ENCODE data around the gene ATF7IP2.
A peak's percentile ranks its signal among the peaks of the same experiment; 100 is the strongest.
"Not testable (repeated sequence)": the region's sequence is repeated elsewhere in the genome, so short reads cannot be mapped to it uniquely, and the experiment has no call there.

ATF7IP2 gene

DNA sequence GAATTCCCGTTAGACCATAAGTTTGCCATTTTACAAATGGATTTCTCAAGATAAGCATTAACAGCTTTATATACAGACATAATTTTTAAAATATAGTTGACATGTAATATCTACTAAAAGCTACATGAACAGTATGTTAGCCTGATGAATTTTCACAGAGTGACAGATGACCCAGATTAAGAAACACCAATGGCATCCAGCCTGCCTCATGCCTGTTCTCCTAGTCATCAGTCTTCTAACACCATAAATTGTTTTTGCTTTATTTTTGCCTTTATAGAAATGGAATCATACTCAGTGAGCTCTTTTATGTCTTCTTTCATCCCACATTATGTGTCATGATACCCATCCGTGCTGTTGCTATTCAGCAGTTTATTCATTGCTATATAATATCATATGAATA is 80.0 kb downstream of the ATF7IP2 start:
- DNase-seq, result no peak

- no peak for DNase-seq
Measured at GRCh38 chr16:10466313-10466712, 80.5 kb downstream of the ATF7IP2 start.

- no peak for DNase-seq
Measured at GRCh38 chr16:10466861-10467260, 81.0 kb downstream of the ATF7IP2 start.

GRCh38 chr16:10476636-10477035 is 90.8 kb downstream of the ATF7IP2 start:
- DNase-seq, result not testable (repeated sequence)

GRCh38 chr16:10480151-10480550 is 94.3 kb downstream of the ATF7IP2 start:
- DNase-seq, result no peak

DNA sequence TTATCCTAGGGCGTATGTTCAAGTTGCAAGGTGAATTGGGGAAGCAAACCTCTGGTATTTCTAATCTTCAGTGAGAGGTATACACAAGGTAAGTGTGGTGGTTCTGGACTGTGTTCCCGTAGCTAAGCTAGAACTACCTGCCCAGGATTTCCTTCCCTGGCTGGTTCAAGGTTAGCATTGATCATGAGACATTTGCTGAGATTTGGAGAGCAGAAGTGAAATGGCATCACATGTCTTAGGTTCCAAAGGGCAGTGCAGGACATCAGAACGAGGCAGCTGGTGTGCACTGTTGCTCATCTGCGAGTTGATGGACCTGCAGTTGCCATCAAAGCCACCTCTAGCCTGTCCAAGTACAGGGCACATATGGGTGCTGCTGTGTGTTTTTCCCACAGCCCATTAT is 99.3 kb downstream of the ATF7IP2 start:
- no peak for DNase-seq

GRCh38 chr16:10485698-10486382 is 100.0 kb downstream of the ATF7IP2 start:
- peak; percentile 32 for DNase-seq

DNA sequence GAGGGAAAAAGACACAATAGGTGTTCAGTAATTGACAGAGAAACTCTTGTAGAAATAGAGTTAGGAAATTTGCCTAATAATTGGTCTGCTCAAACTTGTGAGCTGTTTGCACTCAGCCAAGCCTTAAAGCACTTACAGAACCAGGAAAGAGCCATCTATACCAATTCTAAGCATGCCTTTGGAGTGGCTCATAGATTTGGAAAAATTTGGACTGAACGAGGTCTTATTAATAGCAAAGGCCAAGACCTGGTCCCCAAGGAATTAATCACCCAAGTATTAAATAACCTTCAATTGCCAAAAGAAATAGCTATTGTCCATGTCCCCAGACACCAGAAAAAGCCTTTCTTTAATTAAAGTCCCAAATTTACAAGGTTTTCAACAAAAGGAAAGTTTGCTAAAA is 104.3 kb downstream of the ATF7IP2 start:
- DNase-seq, result no peak

DNA sequence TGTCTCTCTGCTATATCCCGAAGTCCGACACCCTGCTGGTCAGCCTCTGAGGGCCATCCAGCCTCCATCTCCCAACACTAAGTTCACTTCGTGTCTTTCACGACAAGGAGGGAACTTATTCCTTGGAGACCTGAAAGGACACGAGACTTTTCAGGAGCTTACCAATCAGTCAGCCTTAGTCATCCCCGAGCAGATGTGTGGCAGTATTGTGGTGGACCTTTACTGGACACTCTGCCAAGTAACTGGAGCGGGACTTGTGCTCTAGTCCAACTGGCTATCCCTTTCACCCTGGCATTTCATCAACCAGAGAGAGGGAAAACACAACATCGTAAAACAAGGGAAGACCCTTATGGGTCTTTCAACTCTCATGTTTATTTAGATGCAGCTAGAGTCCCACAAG is 107.4 kb downstream of the ATF7IP2 start:
- DNase-seq, result no peak

- DNase-seq, result no peak
Measured at GRCh38 chr16:10494343-10495030, 108.6 kb downstream of the ATF7IP2 start.

- no peak for DNase-seq
Measured at GRCh38 chr16:10495031-10495345, 109.1 kb downstream of the ATF7IP2 start.

DNA sequence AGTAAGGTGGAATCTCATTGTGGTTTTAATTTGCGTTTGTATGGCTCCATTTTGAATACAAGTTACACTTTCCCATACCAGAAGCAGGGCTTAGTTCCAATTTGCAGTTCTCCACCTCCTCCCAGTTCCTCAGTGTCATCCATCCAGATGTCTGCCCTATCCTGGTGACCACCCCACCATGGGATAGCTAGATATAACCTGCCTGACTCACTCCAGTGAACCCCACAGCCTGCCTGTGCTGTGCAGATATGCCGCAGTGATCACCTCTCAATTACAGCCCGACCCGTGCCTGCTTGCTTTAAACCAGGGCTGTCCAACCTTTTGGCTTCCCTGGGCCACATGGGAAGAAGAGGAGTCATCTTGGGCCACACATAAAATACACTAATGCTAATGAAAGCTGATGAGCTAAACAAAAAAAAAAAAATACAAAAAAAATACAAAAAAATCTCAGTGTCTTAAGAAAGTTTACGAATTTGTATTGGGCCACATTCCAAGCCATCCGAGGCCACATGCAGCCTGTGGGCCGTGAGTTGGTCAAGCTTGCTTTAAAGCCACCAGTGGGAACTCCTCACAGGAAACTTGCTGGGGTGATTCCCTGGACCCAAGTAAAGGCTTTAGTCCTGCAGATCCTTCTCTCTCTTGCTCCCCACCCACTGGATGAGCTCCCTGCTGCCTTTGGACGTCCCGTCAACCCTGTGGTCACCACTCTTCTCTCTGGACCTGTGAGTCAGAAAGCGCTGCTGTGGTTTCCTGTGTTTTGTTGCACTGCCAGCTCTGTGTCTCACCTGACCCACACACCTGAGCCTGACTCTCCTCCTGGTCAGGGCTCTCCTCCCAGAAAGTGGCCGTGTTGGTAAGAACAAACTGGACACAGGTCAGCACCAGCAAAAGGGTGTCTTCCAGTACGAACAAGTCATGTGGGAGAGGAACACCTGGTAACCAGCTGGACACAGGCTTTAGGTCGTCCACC is 111.6 kb downstream of the ATF7IP2 start:
- DNase-seq, result peak; percentile 50

GRCh38 chr16:10500582-10500981 is 114.7 kb downstream of the ATF7IP2 start:
- DNase-seq, result no peak

- DNase-seq, result peak; percentile 88
Measured at GRCh38 chr16:10501016-10501607, 115.3 kb downstream of the ATF7IP2 start.

DNA sequence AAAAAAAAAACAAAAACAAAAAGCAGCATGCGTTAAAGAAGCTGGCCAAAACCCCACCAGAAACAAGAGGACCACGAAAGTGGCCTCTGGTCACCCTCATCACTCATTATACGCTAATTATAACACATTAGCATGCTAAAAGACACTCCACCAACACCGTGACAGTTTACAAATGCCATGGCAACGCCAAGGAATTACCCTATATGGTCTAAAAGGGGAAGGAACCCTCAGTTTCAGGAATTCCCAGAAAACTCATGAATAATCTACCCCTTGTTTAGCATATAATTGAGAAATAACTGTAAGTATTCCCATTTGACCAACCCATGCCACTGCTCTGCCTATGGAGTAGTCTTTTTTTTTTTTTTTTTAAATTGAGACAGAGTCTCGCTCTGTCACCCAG is 116.9 kb downstream of the ATF7IP2 start:
- no peak for DNase-seq

DNA sequence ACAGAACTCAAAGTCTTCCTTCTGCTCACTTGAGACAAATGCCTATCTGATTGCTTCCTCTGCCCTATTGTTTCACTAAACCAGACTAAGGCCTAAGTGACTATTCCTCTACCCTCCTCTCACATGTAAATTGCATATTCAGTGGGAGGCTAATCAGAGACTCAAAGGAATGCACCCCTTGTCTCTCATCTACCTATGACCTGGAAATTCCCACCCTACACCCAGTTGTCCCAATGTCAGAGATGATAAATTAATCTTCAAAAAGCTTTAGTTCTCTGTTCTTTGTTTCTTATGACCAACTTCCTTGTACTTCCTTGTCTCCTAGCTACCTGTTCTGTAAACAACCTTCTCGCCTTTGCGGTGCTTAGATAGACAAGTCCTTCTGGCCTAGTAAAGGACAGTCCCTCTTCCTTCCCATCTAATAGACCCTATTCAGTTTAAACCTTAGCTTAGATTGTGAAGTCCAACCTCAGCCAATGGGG is 118.6 kb downstream of the ATF7IP2 start:
- no peak for DNase-seq

- DNase-seq, result not testable (repeated sequence)
Measured at GRCh38 chr16:10505286-10505685, 119.4 kb downstream of the ATF7IP2 start.

- DNase-seq, result peak; percentile 89
Measured at GRCh38 chr16:10509534-10510025, 123.7 kb downstream of the ATF7IP2 start.

DNA sequence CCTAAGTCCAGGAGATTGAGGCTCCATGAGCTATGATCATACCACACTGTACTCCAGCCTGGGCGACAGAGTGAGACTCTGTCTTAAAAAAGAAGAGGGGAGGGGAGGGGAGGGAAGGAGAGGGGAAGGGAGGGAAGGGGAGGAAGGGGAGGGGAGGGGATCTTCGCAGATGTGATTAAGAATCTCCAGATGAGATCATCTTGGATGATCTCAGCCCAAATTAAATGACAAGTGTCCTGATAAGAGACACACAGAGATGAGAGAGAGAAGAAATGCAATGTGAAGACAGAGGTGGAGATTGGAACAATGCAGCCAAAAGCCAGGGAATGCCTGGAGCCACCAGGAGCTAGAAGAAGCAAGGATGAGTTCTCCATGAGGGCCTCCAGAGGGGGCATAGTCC is 124.4 kb downstream of the ATF7IP2 start:
- DNase-seq, result no peak

GRCh38 chr16:10511829-10512228 is 126.0 kb downstream of the ATF7IP2 start:
- DNase-seq, result no peak

DNA sequence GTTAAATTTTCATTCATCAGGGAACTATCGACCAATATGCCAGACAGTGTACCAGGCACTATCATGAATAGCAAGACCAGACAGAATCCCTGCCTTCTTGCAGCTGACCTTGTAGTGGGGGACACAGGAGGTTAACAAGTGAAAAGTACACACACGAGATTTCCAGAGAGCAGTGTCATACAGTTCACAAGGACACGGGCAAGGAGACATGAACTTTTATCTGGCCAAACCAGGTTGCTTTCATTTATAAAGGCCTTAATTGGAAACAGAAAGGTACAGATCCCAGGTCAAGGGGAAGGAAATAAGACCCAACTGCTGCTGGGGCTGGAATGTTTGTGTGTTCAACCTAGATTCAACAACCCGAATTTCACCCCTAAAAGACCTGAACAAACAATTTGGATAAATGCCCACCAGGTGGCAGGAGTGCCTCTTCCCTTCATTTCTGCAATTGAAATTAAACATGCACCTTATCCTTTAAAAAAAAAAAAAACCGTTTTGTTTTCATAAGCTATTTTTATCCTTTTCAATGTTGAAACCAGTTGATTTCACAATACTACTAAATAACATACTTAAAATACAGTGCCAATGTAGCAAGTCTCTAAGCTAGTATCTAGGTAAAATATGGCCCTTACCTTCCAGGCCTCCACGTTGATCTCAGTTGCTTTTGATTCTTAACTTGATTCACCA is 128.7 kb downstream of the ATF7IP2 start:
- DNase-seq, result peak; percentile 74

DNA sequence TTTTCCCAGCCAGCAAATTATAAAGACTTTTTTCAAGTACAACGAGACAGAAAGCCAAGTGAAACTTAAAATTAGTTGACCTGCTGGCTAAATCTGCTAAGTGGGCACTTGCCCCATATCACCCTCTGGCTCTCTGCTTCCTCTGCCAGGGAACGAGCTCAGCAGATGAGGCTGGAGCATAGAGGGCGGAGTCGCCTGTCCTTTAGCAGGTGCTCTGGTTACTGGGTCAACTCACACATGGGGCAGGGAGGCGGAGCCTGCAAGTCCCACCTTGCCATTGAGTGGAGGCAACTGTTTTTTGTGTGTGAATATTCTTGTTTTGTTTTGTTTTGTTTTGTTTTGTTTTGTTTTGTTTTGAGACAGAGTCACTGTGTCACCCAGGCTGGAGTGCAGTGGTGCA is 132.0 kb downstream of the ATF7IP2 start:
- DNase-seq, result no peak
